Transverse colon (tissue), 4 donors: Measurements from ENCODE around the gene GTF2I. TPM values are rescaled to one million over a fixed set of nuclear protein-coding genes. Genes with fewer than 3 reads are reported as not detected.
"Not testable (repeated sequence)": the region's sequence is repeated elsewhere in the genome, so short reads cannot be mapped to it uniquely, and the experiment has no call there.

ENCODE experiments used
- DNase-seq: peaks from one replicate; pipeline ENCODE4 v3.0.0-alpha.2; 2019
- H3K27ac ChIP-seq, 4 donors: fragments of 200-600 bp; sonication (generic); 2 replicates each; pipeline ENCODE4 v1.5.1; 2016 to 2018; ENCODE audit warnings: inconsistent platforms in 4 of 4
- H3K27me3 ChIP-seq: fragments of 200-600 bp; sonication (generic); 2 replicates; pipeline ENCODE4 v1.5.1; 2017; ENCODE audit warnings: inconsistent platforms
- H3K36me3 ChIP-seq, 4 donors: fragments of 200-600 bp; sonication (generic); 2 replicates each; pipeline ENCODE4 v1.5.1; 2017 to 2019; ENCODE audit warnings: inconsistent platforms in 4 of 4
- H3K4me1 ChIP-seq, 4 donors: fragments of 200-600 bp; sonication (generic); 2 replicates each; pipeline ENCODE4 v1.5.1; 2017 to 2020; ENCODE audit warnings: inconsistent platforms in 4 of 4
- H3K4me3 ChIP-seq, 4 donors: fragments of 200-600 bp; sonication (generic); 1 replicate in 1 of 4; 2 replicates in 3 of 4; pipeline versions ENCODE4 v1.5.1 to v1.6.1; 2017 to 2019; ENCODE audit warnings: inconsistent platforms in 4 of 4
- H3K9me3 ChIP-seq, 2 donors: fragments of 200-600 bp; sonication (generic); 2 replicates each; pipeline ENCODE4 v1.5.1; 2017 to 2019; ENCODE audit warnings: inconsistent platforms in 2 of 2
- EP300 ChIP-seq: sonication (generic); formaldehyde crosslinking; IDR thresholded peaks from one replicate; pipeline ENCODE4 v1.6.1; 2017; ENCODE audit warnings: antibody characterized with exemption, low read depth
- POLR2A ChIP-seq: fragments of 450-650 bp; IDR thresholded peaks from one replicate; pipeline ENCODE4 v1.6.1; 2016; ENCODE audit warnings: antibody characterized with exemption, mild to moderate bottlenecking, moderate library complexity
- POLR2AphosphoS5 ChIP-seq, 3 donors: sonication (generic); formaldehyde crosslinking; IDR thresholded peaks; one replicate each; pipeline ENCODE4 v1.6.1; 2016; ENCODE audit warnings: antibody characterized with exemption in 3 of 3
- WGBS, 2 donors: methylation state at CpG; one replicate each; pipeline ENCODE4 v1.1.5; 2018; ENCODE audit warnings: low coverage in 1 of 2; 5-methylcytosine and 5-hydroxymethylcytosine counted together
- in situ Hi-C, 4 donors: fragments of 200-750 bp; cut with MboI; loops; one replicate each; pipeline versions ENCODE4 v1.15.0 to v1.15.1; 2017; ENCODE audit warnings: low sequenced_read_pairs in 3 of 4, low pct_ligation_motif_present in 1 of 4, low pct_unique_long_range_greater_than_20kb in 1 of 4
- intact Hi-C: fragments of 100-400 bp; cut with DNase I; formaldehyde crosslinking; loops from one replicate; pipeline ENCODE4 v1.15.1; 2023; ENCODE audit warnings: low total_unique reads
- total RNA-seq, 4 donors: library from RNA; depleted of rRNA; stranded (reverse); fragments of >200 nt; gene quantifications; one replicate each; pipeline ENCODE4 v1.1.0, GENCODE V29; 2016
- TF ChIP-seq, protein P1 (sequence below), 5 experiments: fragments of 200-600 bp in 3 of 5; fragments of 450-650 bp in 2 of 5; sonication (generic) in 3 of 5; IDR thresholded peaks; 1 replicate in 2 of 5; 2 replicates in 3 of 5; pipeline ENCODE4 v1.5.1; 2016 to 2017; ENCODE audit warnings: antibody characterized with exemption in 5 of 5, inconsistent platforms in 3 of 5, mild to moderate bottlenecking in 2 of 5, moderate library complexity in 1 of 5

Gene GTF2I
- total RNA-seq, 4 donors from 2014 or later: 90.5 to 216 (median 139) TPM

DNA sequence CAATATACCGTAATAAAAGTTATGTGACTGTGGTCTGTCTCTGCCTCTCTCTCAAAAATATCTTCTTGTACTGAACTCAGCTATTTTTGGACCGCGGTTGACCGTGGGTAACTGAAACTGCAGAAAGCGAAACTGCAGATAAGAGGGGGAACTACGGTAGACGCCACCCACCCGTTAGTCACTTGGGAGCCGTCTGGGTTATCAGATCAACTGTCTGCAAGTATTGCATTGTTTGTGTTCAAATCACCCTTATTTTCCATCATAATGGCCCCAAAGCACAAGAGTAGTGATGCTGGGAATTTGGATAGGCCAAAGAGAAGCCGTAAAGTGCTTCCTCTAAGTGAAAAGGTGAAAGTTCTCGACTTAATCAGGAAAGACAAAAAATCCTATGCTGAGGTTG is 7.5 kb upstream of the GTF2I start:
- H3K36me3 ChIP-seq, H3K27me3 ChIP-seq, intact Hi-C loops, H3K9me3 ChIP-seq, in situ Hi-C loops, H3K4me1 ChIP-seq: not testable (repeated sequence)
- peak overlapping the region in 1 of 4 donors; percentile 20 for H3K4me3 ChIP-seq
- DNase-seq: peak; percentile 76
- 28 to 40% methylated on average over 1 to 10 of the region's 11 CpGs for WGBS, 2 donors
- peak in 1 of 3 donors; percentile 7 for TF ChIP-seq POLR2AphosphoS5 (IDR thresholded peaks at IDR 0.05)
- H3K27ac ChIP-seq: peak overlapping the region in 3 of 4 donors; percentile 23 to 53 (median 37)

- H3K36me3 ChIP-seq, H3K4me3 ChIP-seq, DNase-seq, H3K9me3 ChIP-seq, H3K27me3 ChIP-seq, in situ Hi-C loops, H3K27ac ChIP-seq, intact Hi-C loops: not testable (repeated sequence)
- WGBS, 2 donors: 65 to 87% methylated on average over 5 to 7 of the region's 9 CpGs
- peaks cover 0 to 10% (median under 1%) of the 10 kb centered on the region in 4 donors for H3K4me1 ChIP-seq
Observed at GRCh38 chr7:74650493-74651132, 6.9 kb upstream of the GTF2I start.

DNA sequence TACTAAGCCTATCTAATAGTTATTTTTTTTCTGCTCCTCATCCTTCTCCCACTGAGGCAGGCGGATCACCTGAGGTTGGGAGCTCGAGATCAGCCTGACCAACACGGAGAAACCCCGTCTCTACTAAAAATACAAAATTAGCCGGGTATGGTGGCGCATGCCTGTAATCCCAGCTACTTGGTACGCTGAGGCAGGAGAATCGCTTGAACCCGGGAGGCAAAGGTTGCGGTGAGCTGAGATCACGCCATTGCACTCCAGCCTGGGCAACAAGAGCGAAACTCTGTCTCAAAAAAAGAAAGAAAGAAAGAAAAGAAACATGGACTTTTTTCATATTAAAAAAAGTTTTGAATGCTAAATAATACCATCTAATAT is 6.4 kb upstream of the GTF2I start:
- 87 to 95% methylated on average over 6 to 12 of the region's 12 CpGs for whole genome bisulfite sequencing, 2 donors
- H3K4me1 ChIP-seq: peaks cover 3 to 15% (median 5%) of the 10 kb centered on the region in 4 donors
- H3K4me3 ChIP-seq, H3K36me3 ChIP-seq, intact Hi-C loops, DNase-seq, in situ Hi-C loops, H3K9me3 ChIP-seq, H3K27me3 ChIP-seq, H3K27ac ChIP-seq: not testable (repeated sequence)

GRCh38 chr7:74653686-74654181 is 3.8 kb upstream of the GTF2I start:
- Histone ChIP-seq H3K27ac (no peak overlapping the region), H3K9me3 (no peaks in the 10 kb centered on the region), H3K4me1 (peaks cover 4 to 21% (median 14%) of the 10 kb centered on the region in 4 donors), H3K27me3 (no peaks in the 10 kb centered on the region), H3K36me3 (no peaks in the 10 kb centered on the region), H3K4me3 (no peak overlapping the region)
- intact Hi-C loops: no loop called here
- in situ Hi-C loops: no loop called here
- WGBS, 2 donors: 82 to 88% methylated on average over 10 to 11 of the region's 11 CpGs
- no peak for DNase-seq
- TF ChIP-seq EP300: no peak
- no peak for TF ChIP-seq POLR2A
- TF ChIP-seq, protein P1, sequence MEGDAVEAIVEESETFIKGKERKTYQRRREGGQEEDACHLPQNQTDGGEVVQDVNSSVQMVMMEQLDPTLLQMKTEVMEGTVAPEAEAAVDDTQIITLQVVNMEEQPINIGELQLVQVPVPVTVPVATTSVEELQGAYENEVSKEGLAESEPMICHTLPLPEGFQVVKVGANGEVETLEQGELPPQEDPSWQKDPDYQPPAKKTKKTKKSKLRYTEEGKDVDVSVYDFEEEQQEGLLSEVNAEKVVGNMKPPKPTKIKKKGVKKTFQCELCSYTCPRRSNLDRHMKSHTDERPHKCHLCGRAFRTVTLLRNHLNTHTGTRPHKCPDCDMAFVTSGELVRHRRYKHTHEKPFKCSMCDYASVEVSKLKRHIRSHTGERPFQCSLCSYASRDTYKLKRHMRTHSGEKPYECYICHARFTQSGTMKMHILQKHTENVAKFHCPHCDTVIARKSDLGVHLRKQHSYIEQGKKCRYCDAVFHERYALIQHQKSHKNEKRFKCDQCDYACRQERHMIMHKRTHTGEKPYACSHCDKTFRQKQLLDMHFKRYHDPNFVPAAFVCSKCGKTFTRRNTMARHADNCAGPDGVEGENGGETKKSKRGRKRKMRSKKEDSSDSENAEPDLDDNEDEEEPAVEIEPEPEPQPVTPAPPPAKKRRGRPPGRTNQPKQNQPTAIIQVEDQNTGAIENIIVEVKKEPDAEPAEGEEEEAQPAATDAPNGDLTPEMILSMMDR (IDR thresholded peaks at IDR 0.05): no peak
- TF ChIP-seq POLR2AphosphoS5 (IDR thresholded peaks at IDR 0.05): no peak

DNA sequence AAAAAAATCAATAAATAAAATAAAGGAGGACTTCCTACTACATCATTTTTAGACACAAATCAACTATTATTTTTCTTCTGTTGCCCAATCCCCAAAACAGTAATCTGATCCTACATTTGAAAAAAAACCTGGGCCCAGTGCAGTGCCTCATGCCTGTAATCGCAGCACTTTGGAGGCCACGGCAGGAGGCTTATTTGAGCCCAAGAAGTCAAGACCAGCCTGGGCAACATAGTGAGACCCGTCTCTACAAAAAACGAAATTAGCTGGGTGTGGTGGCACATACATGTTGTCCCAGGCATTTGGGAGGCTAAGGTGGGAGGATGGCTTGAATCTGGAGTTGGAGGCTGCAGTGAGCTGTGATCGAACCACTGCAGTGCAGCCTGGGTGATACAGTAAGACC is 2.7 kb upstream of the GTF2I start:
- intact Hi-C loops (no loop called here), in situ Hi-C loops (no loop called here)
- H3K36me3 ChIP-seq: no peaks in the 10 kb centered on the region
- peaks cover 13 to 27% (median 24%) of the 10 kb centered on the region in 4 donors for H3K4me1 ChIP-seq
- TF ChIP-seq POLR2A (no peak), EP300 (no peak), POLR2AphosphoS5 (IDR thresholded peaks at IDR 0.05) (no peak)
- TF ChIP-seq, protein P1 (IDR thresholded peaks at IDR 0.05): no peak
- no peak for DNase-seq
- no peak overlapping the region for H3K4me3 ChIP-seq
- no peaks in the 10 kb centered on the region for H3K27me3 ChIP-seq
- 70 to 87% methylated on average over 2 to 5 of the region's 5 CpGs for WGBS, 2 donors
- no peaks in the 10 kb centered on the region for H3K9me3 ChIP-seq
- H3K27ac ChIP-seq: no peak overlapping the region
